Left ventricle myocardium inferior (tissue), 1 donor: Measurements from ENCODE around the gene SPATA17. TPM values are rescaled to one million over a fixed set of nuclear protein-coding genes. Genes with fewer than 3 reads are reported as not detected.
A peak's percentile ranks its signal among the peaks of the same experiment; 100 is the strongest.

ENCODE experiments used
- DNase-seq: peaks from one replicate; pipeline ENCODE4 v3.0.0-alpha.2; 2020
- H3K27ac ChIP-seq: fragments of 200-600 bp; replicated peaks from 2 replicates; pipeline ENCODE4 v1.8.0; 2021
- H3K27me3 ChIP-seq: fragments of 200-600 bp; 2 replicates; pipeline ENCODE4 v1.8.0; 2021; ENCODE audit warnings: low read depth
- H3K36me3 ChIP-seq: fragments of 200-600 bp; 2 replicates; pipeline ENCODE4 v1.8.0; 2021
- H3K4me1 ChIP-seq: fragments of 200-600 bp; 2 replicates; pipeline ENCODE4 v1.8.0; 2021
- H3K4me3 ChIP-seq: fragments of 200-600 bp; 2 replicates; pipeline ENCODE4 v1.8.0; 2021; ENCODE audit warnings: mild to moderate bottlenecking, moderate library complexity
- H3K9me3 ChIP-seq: fragments of 200-600 bp; replicated peaks from 2 replicates; pipeline ENCODE4 v1.8.0; 2021
- intact Hi-C: fragments of 100-400 bp; cut with micrococcal nuclease; formaldehyde crosslinking; loops from one replicate; pipeline ENCODE4 v1.11.0; 2022
- total RNA-seq: library from RNA; stranded (reverse); fragmentation: NEBNext Ultra II Directional; extraction: Animal tissue kit (Norgen Biotek cat#: 25700); gene quantifications from one replicate; pipeline ENCODE4 v1.2.1, GENCODE V29; 2021
- TF ChIP-seq, protein P1 (sequence below): fragments of 200-600 bp; IDR thresholded peaks from 2 replicates; pipeline ENCODE4 v1.8.0; 2021; ENCODE audit warnings: antibody characterized with exemption, mild to moderate bottlenecking, borderline replicate concordance
- donor health status: DM: no; HTN: yes; CAD: no; lungs with severe emphysema.

The SPATA17 gene
- total RNA-seq, 1 donor from 2014 or later, result 1.2 TPM

DNA sequence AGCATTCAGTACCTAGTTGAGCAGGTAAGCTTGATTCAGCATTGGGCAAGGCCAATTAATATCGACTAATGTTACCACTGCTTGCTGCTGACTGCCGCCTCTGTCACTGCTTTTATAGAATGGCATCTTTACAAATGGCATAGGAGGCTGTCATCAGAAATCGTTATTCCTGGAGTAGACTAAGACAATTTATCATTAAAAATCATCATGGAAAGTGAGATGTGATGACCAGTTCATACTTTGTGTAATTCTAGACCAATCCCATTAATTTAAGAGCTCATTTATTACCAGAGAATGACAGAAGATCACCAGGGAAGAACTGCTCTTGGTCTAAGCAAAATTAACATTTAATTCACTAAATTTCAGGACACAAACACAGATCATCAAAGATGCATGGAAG is 254.0 kb downstream of the SPATA17 start:
- no peak for DNase-seq
- H3K9me3 ChIP-seq, result no peaks in the 10 kb centered on the region
- no peaks in the 10 kb centered on the region for H3K4me1 ChIP-seq
- H3K4me3 ChIP-seq, result no peak overlapping the region
- intact Hi-C loops, result no loop called here
- H3K27ac ChIP-seq, result no peak overlapping the region
- H3K36me3 ChIP-seq, result no peaks in the 10 kb centered on the region
- peaks cover 18% of the 10 kb centered on the region for H3K27me3 ChIP-seq
- TF ChIP-seq, protein P1, sequence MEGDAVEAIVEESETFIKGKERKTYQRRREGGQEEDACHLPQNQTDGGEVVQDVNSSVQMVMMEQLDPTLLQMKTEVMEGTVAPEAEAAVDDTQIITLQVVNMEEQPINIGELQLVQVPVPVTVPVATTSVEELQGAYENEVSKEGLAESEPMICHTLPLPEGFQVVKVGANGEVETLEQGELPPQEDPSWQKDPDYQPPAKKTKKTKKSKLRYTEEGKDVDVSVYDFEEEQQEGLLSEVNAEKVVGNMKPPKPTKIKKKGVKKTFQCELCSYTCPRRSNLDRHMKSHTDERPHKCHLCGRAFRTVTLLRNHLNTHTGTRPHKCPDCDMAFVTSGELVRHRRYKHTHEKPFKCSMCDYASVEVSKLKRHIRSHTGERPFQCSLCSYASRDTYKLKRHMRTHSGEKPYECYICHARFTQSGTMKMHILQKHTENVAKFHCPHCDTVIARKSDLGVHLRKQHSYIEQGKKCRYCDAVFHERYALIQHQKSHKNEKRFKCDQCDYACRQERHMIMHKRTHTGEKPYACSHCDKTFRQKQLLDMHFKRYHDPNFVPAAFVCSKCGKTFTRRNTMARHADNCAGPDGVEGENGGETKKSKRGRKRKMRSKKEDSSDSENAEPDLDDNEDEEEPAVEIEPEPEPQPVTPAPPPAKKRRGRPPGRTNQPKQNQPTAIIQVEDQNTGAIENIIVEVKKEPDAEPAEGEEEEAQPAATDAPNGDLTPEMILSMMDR, result no peak

- Histone ChIP-seq H3K4me1 (no peaks in the 10 kb centered on the region), H3K27ac (no peak overlapping the region), H3K4me3 (no peak overlapping the region), H3K27me3 (peaks cover 18% of the 10 kb centered on the region), H3K36me3 (no peaks in the 10 kb centered on the region), H3K9me3 (no peaks in the 10 kb centered on the region)
- intact Hi-C loops, result no loop called here
- TF ChIP-seq, protein P1, result no peak
- no peak for DNase-seq
Measured at GRCh38 chr1:217888328-217888727, 257.2 kb downstream of the SPATA17 start.

GRCh38 chr1:217889401-217889800 is 258.3 kb downstream of the SPATA17 start:
- no peak overlapping the region for H3K4me3 ChIP-seq
- intact Hi-C loops, result no loop called here
- H3K36me3 ChIP-seq, result no peaks in the 10 kb centered on the region
- TF ChIP-seq, protein P1, result peak; percentile 47
- H3K9me3 ChIP-seq, result no peaks in the 10 kb centered on the region
- DNase-seq, result no peak
- no peak overlapping the region for H3K27ac ChIP-seq
- H3K27me3 ChIP-seq, result peaks cover 18% of the 10 kb centered on the region
- no peaks in the 10 kb centered on the region for H3K4me1 ChIP-seq

- TF ChIP-seq, protein P1, result no peak
- intact Hi-C loops, result no loop called here
- Histone ChIP-seq H3K36me3 (no peaks in the 10 kb centered on the region), H3K4me1 (peaks cover 12% of the 10 kb centered on the region), H3K4me3 (no peak overlapping the region), H3K27me3 (peaks cover 18% of the 10 kb centered on the region), H3K27ac (no peak overlapping the region), H3K9me3 (no peaks in the 10 kb centered on the region)
- DNase-seq, result no peak
Measured at GRCh38 chr1:217891966-217892365, 260.8 kb downstream of the SPATA17 start.

GRCh38 chr1:217892750-217893149 is 261.6 kb downstream of the SPATA17 start:
- TF ChIP-seq, protein P1, result no peak
- Histone ChIP-seq H3K27ac (no peak overlapping the region), H3K9me3 (no peaks in the 10 kb centered on the region), H3K4me3 (no peak overlapping the region), H3K36me3 (no peaks in the 10 kb centered on the region), H3K27me3 (peaks cover 18% of the 10 kb centered on the region), H3K4me1 (peaks cover 12% of the 10 kb centered on the region)
- intact Hi-C loops, result no loop called here
- no peak for DNase-seq

- Histone ChIP-seq H3K9me3 (no peaks in the 10 kb centered on the region), H3K4me3 (no peak overlapping the region), H3K27ac (no peak overlapping the region), H3K36me3 (no peaks in the 10 kb centered on the region), H3K27me3 (no peaks in the 10 kb centered on the region), H3K4me1 (peaks cover 12% of the 10 kb centered on the region)
- DNase-seq, result no peak
- intact Hi-C loops, result no loop called here
- TF ChIP-seq, protein P1, result no peak
Measured at GRCh38 chr1:217895841-217896240, 264.7 kb downstream of the SPATA17 start.
